Measurements from ENCODE around the gene RASL10B. TPM values are rescaled to one million over a fixed set of nuclear protein-coding genes. Genes with fewer than 3 reads are reported as not detected.

RASL10B gene
- total and polyA plus RNA-seq, 10 of the 15 experiments (the other 5 are each of a cell fraction or from before 2014, with no cell fraction given): not detected

- H3K9ac ChIP-seq (ENCODE audit: control insufficient read depth, insufficient read depth, low read length): no peak overlapping the region
- H3K36me3 ChIP-seq (ENCODE audit: control insufficient read depth in 2 of 2, insufficient read depth in 2 of 2, low read length in 1 of 2): no peaks in the 10 kb centered on the region
- no peak for DNase-seq (ENCODE audit: low read depth, low spot score)
- peaks cover 2 to 6% of the 10 kb centered on the region in 2 experiments; a peak in 3 of 4 replicates for H3K27me3 ChIP-seq (replicated peaks in 1 of 2; ENCODE audit: control insufficient read depth in 2 of 2, insufficient read depth in 2 of 2, low read length in 1 of 2)
- H3K4me1 ChIP-seq (ENCODE audit: control insufficient read depth, insufficient read depth, low read length): no peaks in the 10 kb centered on the region
- H3K9me3 ChIP-seq (replicated peaks; ENCODE audit: control insufficient read depth, insufficient read depth, low read length): no peaks in the 10 kb centered on the region
- no peak overlapping the region for H3K4me2 ChIP-seq (ENCODE audit: control insufficient read depth, insufficient read depth)
- no peak overlapping the region for H2AFZ ChIP-seq (ENCODE audit: control insufficient read depth, low read depth, low read length)
- TF ChIP-seq BHLHE40 (IDR thresholded peaks at IDR 0.05; ENCODE audit: borderline replicate concordance in 1 of 2, low read depth in 2 of 2, low read length in 1 of 2): peak in 1 of 2 experiments; percentile 30; a peak in 1 of 4 replicates
- TF ChIP-seq ZNF217 (IDR thresholded peaks at IDR 0.05): no peak
- H4K20me1 ChIP-seq (ENCODE audit: control insufficient read depth, insufficient read depth): no peaks in the 10 kb centered on the region
- intact Hi-C loops (cut with micrococcal nuclease; ENCODE audit: unreplicated experiment): loop anchor here (5.0 to 10.0 kb wide), 2 partner anchors 192 to 1324 kb away; no protein-coding TSS in a partner anchor
- ATAC-seq: no peak
- 63% methylated on average over 6 of the region's 6 CpGs for WGBS (ENCODE audit: insufficient coverage, insufficient replicate concordance, low lambda C conversion rate, missing lambda C conversion rate)
- in situ Hi-C loops (cut with MboI): loop anchor here (5.0 to 10.0 kb wide), 3 partner anchors 142 to 584 kb away; no protein-coding TSS in a partner anchor
- POLR2A ChIA-PET: no interaction called here
- CTCF ChIA-PET: interaction anchor here (1.1 to 6.0 kb wide), 10 partner anchors 12 to 579 kb away, joined by 3 to 116 read pairs (median 6); partner anchors contain the start of genes C17orf50 and RASL10B
- RAD21 ChIA-PET (ENCODE audit: unreplicated experiment): interaction anchor here (4.5 kb wide), 1 partner anchor 136 kb away, joined by 55 read pairs; no protein-coding TSS in a partner anchor
- no TSS peak for BruUV-seq (replicated peaks)
- FAIRE-seq: no peak
- H3K79me2 ChIP-seq (ENCODE audit: control insufficient read depth, insufficient read depth, low read length): no peaks in the 10 kb centered on the region
- SMC1A ChIA-PET (ENCODE audit: uncharacterized antibody, unreplicated experiment): interaction anchor here (0.9 to 2.6 kb wide), 3 partner anchors 105 to 211 kb away, joined by 3 to 33 read pairs (median 3); partner anchors contain the start of gene SLFN12L
- no peak overlapping the region for H3K27ac ChIP-seq (ENCODE audit: control insufficient read depth, insufficient read depth)
- no peak overlapping the region for H3K4me3 ChIP-seq
These were observed 17.5 kb downstream of the RASL10B start for GRCh38 chr17:35748979-35749378.

- no peak for TF ChIP-seq NR2F1 (conservative IDR thresholded peaks at IDR 0.05)
- RAD21 ChIA-PET (ENCODE audit: unreplicated experiment): interaction anchor here (0.6 to 4.5 kb wide), 3 partner anchors 42 to 195 kb away, joined by 4 to 55 read pairs (median 5); no protein-coding TSS in a partner anchor
- BruUV-seq (replicated peaks): no TSS peak
- no peak for DNase-seq (ENCODE audit: low read depth, low spot score)
- no peak overlapping the region for H3K4me3 ChIP-seq
- H4K20me1 ChIP-seq (ENCODE audit: control insufficient read depth, insufficient read depth): no peaks in the 10 kb centered on the region
- peaks cover 2 to 6% of the 10 kb centered on the region in 2 experiments; a peak in 3 of 4 replicates for H3K27me3 ChIP-seq (replicated peaks in 1 of 2; ENCODE audit: control insufficient read depth in 2 of 2, insufficient read depth in 2 of 2, low read length in 1 of 2)
- H3K4me2 ChIP-seq (ENCODE audit: control insufficient read depth, insufficient read depth): no peak overlapping the region
- POLR2A ChIA-PET: no interaction called here
- no peak overlapping the region for H2AFZ ChIP-seq (ENCODE audit: control insufficient read depth, low read depth, low read length)
- no peaks in the 10 kb centered on the region for H3K4me1 ChIP-seq (ENCODE audit: control insufficient read depth, insufficient read depth, low read length)
- H3K9me3 ChIP-seq (replicated peaks; ENCODE audit: control insufficient read depth, insufficient read depth, low read length): no peaks in the 10 kb centered on the region
- H3K79me2 ChIP-seq (ENCODE audit: control insufficient read depth, insufficient read depth, low read length): no peaks in the 10 kb centered on the region
- CTCF ChIA-PET: interaction anchor here (1.1 to 2.3 kb wide), 4 partner anchors 14 to 136 kb away, joined by 3 to 9 read pairs (median 6); no protein-coding TSS in a partner anchor
- in situ Hi-C loops (cut with MboI) (loop anchor here (5.0 to 10.0 kb wide), 3 partner anchors 142 to 585 kb away; no protein-coding TSS in a partner anchor), intact Hi-C loops (cut with micrococcal nuclease; ENCODE audit: unreplicated experiment) (loop anchor here (5.0 to 10.0 kb wide), 2 partner anchors 192 to 1325 kb away; no protein-coding TSS in a partner anchor)
- SMC1A ChIA-PET (ENCODE audit: uncharacterized antibody, unreplicated experiment): interaction anchor here (0.9 kb wide), 1 partner anchor 106 kb away, joined by 3 read pairs; no protein-coding TSS in a partner anchor
- H3K36me3 ChIP-seq (ENCODE audit: control insufficient read depth in 2 of 2, insufficient read depth in 2 of 2, low read length in 1 of 2): no peaks in the 10 kb centered on the region
- no peak for ATAC-seq
- WGBS (ENCODE audit: insufficient coverage, insufficient replicate concordance, low lambda C conversion rate, missing lambda C conversion rate): 14% methylated on average over 24 of the region's 35 CpGs
- no peak overlapping the region for H3K27ac ChIP-seq (ENCODE audit: control insufficient read depth, insufficient read depth)
- H3K9ac ChIP-seq (ENCODE audit: control insufficient read depth, insufficient read depth, low read length): no peak overlapping the region
- no peak for FAIRE-seq
These were observed 18.3 kb downstream of the RASL10B start for GRCh38 chr17:35749560-35750412.

Measured in GM12878 (cell line).